Astrocyte (in vitro differentiated cells and primary cell): ENCODE measurements around the gene CDK16. TPM values are rescaled to one million over a fixed set of nuclear protein-coding genes. Genes with fewer than 3 reads are reported as not detected.

Source experiments
- DNase-seq: peaks from one replicate; pipeline ENCODE4 v3.0.0-alpha.2; 2010; ENCODE audit warnings: low read depth
- FAIRE-seq: peaks from 2 replicates; lab custom pipeline; 2011; peaks lifted over from hg19 to GRCh38; lab: Jason Lieb, UNC
- H2AFZ ChIP-seq: 2 replicates; pipeline ENCODE4 v1.6.0; 2012; ENCODE audit warnings: low read depth, low read length, inconsistent platforms
- H3K27ac ChIP-seq: 2 replicates; pipeline ENCODE4 v1.5.1; 2011; ENCODE audit warnings: low read depth, low read length, inconsistent platforms
- H3K27me3 ChIP-seq: 2 replicates; pipeline ENCODE4 v1.6.0; 2011; ENCODE audit warnings: low read length, inconsistent platforms; ENCODE audit not compliant: insufficient read depth
- H3K36me3 ChIP-seq: 2 replicates; pipeline ENCODE4 v1.5.1; 2011; ENCODE audit warnings: low read length, inconsistent platforms; ENCODE audit not compliant: insufficient read depth
- H3K4me1 ChIP-seq: 2 replicates; pipeline ENCODE4 v1.5.1; 2011; ENCODE audit warnings: low read length, inconsistent platforms; ENCODE audit not compliant: insufficient read depth
- H3K4me2 ChIP-seq: 2 replicates; pipeline ENCODE4 v1.6.0; 2012; ENCODE audit warnings: low read length, inconsistent platforms
- H3K4me3 ChIP-seq: 2 replicates; pipeline ENCODE4 v1.5.1; 2011; ENCODE audit warnings: low read depth, mild to moderate bottlenecking, low read length, inconsistent platforms; ENCODE audit not compliant: insufficient read depth
- H3K79me2 ChIP-seq: 2 replicates; pipeline ENCODE4 v1.6.0; 2012; ENCODE audit warnings: mild to moderate bottlenecking, low read length, inconsistent platforms; ENCODE audit not compliant: insufficient read depth
- H3K9ac ChIP-seq: 2 replicates; pipeline ENCODE4 v1.6.0; 2012; ENCODE audit warnings: mild to moderate bottlenecking, low read length, inconsistent platforms
- H3K9me3 ChIP-seq: 2 replicates; pipeline ENCODE4 v1.5.1; 2012; ENCODE audit warnings: low read depth, mild to moderate bottlenecking, low read length, inconsistent platforms; ENCODE audit not compliant: insufficient read depth
- H4K20me1 ChIP-seq: 2 replicates; pipeline ENCODE4 v1.6.0; 2012; ENCODE audit warnings: low read length, inconsistent platforms; ENCODE audit not compliant: insufficient read depth
- H3K27ac Mint-ChIP-seq: one replicate; pipeline ENCODE4 v1.8.0; 2021; ENCODE audit warnings: mild to moderate bottlenecking, mixed read lengths; ENCODE audit not compliant: unreplicated experiment
- H3K27me3 Mint-ChIP-seq: one replicate; pipeline ENCODE4 v1.8.0; 2021; ENCODE audit warnings: low read depth, mixed read lengths; ENCODE audit not compliant: unreplicated experiment
- H3K36me3 Mint-ChIP-seq: one replicate; pipeline ENCODE4 v1.8.0; 2021; ENCODE audit warnings: low read depth, mixed read lengths; ENCODE audit not compliant: unreplicated experiment
- H3K4me1 Mint-ChIP-seq: one replicate; pipeline ENCODE4 v1.8.0; 2021; ENCODE audit warnings: low read depth, mixed read lengths; ENCODE audit not compliant: unreplicated experiment
- H3K4me3 Mint-ChIP-seq: one replicate; pipeline ENCODE4 v1.8.0; 2021; ENCODE audit warnings: mild to moderate bottlenecking, moderate library complexity, mixed read lengths; ENCODE audit not compliant: unreplicated experiment
- H3K9me3 Mint-ChIP-seq: one replicate; pipeline ENCODE4 v1.8.0; 2021; ENCODE audit warnings: mild to moderate bottlenecking, mixed read lengths; ENCODE audit not compliant: unreplicated experiment
- CTCF ChIP-seq: IDR thresholded peaks from 2 replicates; pipeline ENCODE4 v1.5.1; 2011; ENCODE audit warnings: low read depth, mild to moderate bottlenecking, inconsistent platforms, low read length, moderate library complexity; ENCODE audit not compliant: insufficient read depth
- EZH2 ChIP-seq: IDR thresholded peaks from 2 replicates; pipeline ENCODE4 v1.6.1; 2012; ENCODE audit warnings: mild to moderate bottlenecking, low read length, inconsistent platforms; ENCODE audit not compliant: insufficient read depth
- total RNA-seq: library from RNA; stranded (reverse); gene quantifications from 2 replicates; pipeline ENCODE4 v1.2.1, GENCODE V29; 2021

CDK16 gene
- total RNA-seq, 1 donor from 2014 or later = 128 TPM

GRCh38 chrX:47244676-47245075 lies 26.2 kb downstream of the CDK16 start:
- H2AFZ ChIP-seq = no peak overlapping the region
- H3K27ac ChIP-seq = no peak overlapping the region
- Mint-ChIP-seq H3K27ac (no peak overlapping the region), H3K36me3 (peaks cover 18% of the 10 kb centered on the region), H3K4me1 (peaks cover 2% of the 10 kb centered on the region), H3K4me3 (no peak overlapping the region), H3K27me3 (no peaks in the 10 kb centered on the region), H3K9me3 (no peaks in the 10 kb centered on the region)
- peaks cover 10% of the 10 kb centered on the region for H3K36me3 ChIP-seq
- H4K20me1 ChIP-seq = peaks cover 2% of the 10 kb centered on the region
- no peak overlapping the region for H3K4me3 ChIP-seq
- FAIRE-seq = no peak
- no peak for TF ChIP-seq EZH2
- no peak for TF ChIP-seq CTCF
- no peak overlapping the region for H3K9ac ChIP-seq
- no peak for DNase-seq
- H3K9me3 ChIP-seq = no peaks in the 10 kb centered on the region
- H3K79me2 ChIP-seq = peaks cover 4% of the 10 kb centered on the region
- peaks cover 4% of the 10 kb centered on the region for H3K4me1 ChIP-seq
- no peaks in the 10 kb centered on the region for H3K27me3 ChIP-seq
- no peak overlapping the region for H3K4me2 ChIP-seq

GRCh38 chrX:47245156-47245555 lies 26.7 kb downstream of the CDK16 start:
- no peaks in the 10 kb centered on the region for H3K9me3 ChIP-seq
- H3K27ac ChIP-seq = no peak overlapping the region
- no peak overlapping the region for H3K9ac ChIP-seq
- H2AFZ ChIP-seq = no peak overlapping the region
- no peak overlapping the region for H3K4me3 ChIP-seq
- no peak overlapping the region for H3K4me2 ChIP-seq
- no peaks in the 10 kb centered on the region for H3K9me3 Mint-ChIP-seq
- H3K4me3 Mint-ChIP-seq = no peak overlapping the region
- no peak overlapping the region for H3K27ac Mint-ChIP-seq
- H4K20me1 ChIP-seq = no peaks in the 10 kb centered on the region
- FAIRE-seq = no peak
- H3K27me3 ChIP-seq = no peaks in the 10 kb centered on the region
- peaks cover 4% of the 10 kb centered on the region for H3K4me1 ChIP-seq
- no peak for TF ChIP-seq EZH2
- no peak for TF ChIP-seq CTCF
- H3K4me1 Mint-ChIP-seq = peaks cover 2% of the 10 kb centered on the region
- H3K36me3 ChIP-seq = peaks cover 9% of the 10 kb centered on the region
- H3K79me2 ChIP-seq = no peaks in the 10 kb centered on the region
- no peaks in the 10 kb centered on the region for H3K27me3 Mint-ChIP-seq
- H3K36me3 Mint-ChIP-seq = peaks cover 14% of the 10 kb centered on the region
- no peak for DNase-seq

- no peaks in the 10 kb centered on the region for H3K27me3 Mint-ChIP-seq
- H3K27ac Mint-ChIP-seq = no peak overlapping the region
- DNase-seq = peak; percentile 67
Measured at GRCh38 chrX:47247206-47247998, 28.9 kb downstream of the CDK16 start.

More at GRCh38 chrX:47247206-47247998, 28.9 kb downstream of the CDK16 start:
- Mint-ChIP-seq H3K4me1 (peaks cover 2% of the 10 kb centered on the region), H3K4me3 (no peak overlapping the region), H3K36me3 (peaks cover 5% of the 10 kb centered on the region), H3K9me3 (peaks cover 3% of the 10 kb centered on the region)
- Histone ChIP-seq H3K27me3 (no peaks in the 10 kb centered on the region), H4K20me1 (no peaks in the 10 kb centered on the region), H3K9me3 (no peaks in the 10 kb centered on the region), H3K27ac (peak overlapping the region; percentile 68), H3K4me2 (peak overlapping the region; percentile 32), H2AFZ (no peak overlapping the region), H3K9ac (peak overlapping the region; percentile 67), H3K4me1 (peaks cover 4% of the 10 kb centered on the region), H3K36me3 (peaks cover 9% of the 10 kb centered on the region), H3K79me2 (no peaks in the 10 kb centered on the region), H3K4me3 (no peak overlapping the region)
- TF ChIP-seq EZH2 = no peak
- TF ChIP-seq CTCF = no peak
- FAIRE-seq = peak; percentile 75
